ENCODE data around the gene CST5.
"Not testable (repeated sequence)": the region's sequence is repeated elsewhere in the genome, so short reads cannot be mapped to it uniquely, and the experiment has no call there.

The CST5 gene

DNA sequence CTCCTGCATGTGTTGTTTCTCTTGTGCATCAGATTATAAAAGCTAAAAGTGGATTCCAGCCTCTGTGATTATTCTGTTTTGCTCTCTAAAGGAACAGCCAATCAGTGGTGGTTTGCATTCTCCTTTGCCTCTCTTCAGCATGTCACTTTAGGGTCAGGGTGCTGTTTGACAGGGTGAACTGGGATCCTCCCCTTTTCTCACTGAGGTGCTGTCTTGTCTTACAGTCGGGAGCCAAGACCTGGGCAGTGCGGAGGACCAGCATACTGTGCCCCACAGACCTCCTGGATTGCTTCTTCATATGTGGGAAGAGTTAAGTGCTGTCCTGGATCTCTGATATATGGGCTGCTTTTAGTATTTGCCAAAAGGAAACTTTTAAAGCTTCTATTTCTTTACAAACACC lies 37.9 kb downstream of the CST5 start:
- DNase-seq (ENCODE audit: low spot score) = no peak

- no peak for DNase-seq (ENCODE audit: low spot score)
Observed at GRCh38 chr20:23835716-23836115, 43.8 kb downstream of the CST5 start.

GRCh38 chr20:23832775-23833513 lies 46.6 kb downstream of the CST5 start:
- DNase-seq (ENCODE audit: low spot score) = no peak

DNA sequence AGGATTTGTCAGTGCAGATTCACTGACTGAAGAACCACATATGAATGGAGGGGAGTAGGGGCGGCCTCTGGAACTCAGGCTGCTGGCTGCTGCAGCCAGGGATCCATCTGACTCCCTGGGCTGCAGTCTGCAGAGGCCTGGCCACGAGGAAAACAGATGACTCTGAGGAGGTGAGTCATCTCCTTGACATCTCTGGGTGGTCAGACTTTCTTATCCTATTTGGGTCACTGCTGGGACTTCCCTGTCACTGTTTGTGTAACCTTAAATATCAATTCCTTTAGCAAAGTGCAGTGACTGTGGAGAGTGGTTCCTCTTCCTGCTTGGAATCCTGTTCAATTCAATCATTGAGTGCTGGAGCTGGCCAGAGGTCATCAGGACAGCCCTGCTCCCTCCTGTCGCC lies 47.6 kb downstream of the CST5 start:
- DNase-seq (ENCODE audit: low spot score) = not testable (repeated sequence)

- DNase-seq (ENCODE audit: low spot score) = no peak
Observed at GRCh38 chr20:23826541-23827021, 53.0 kb downstream of the CST5 start, which contains the start of gene CST2. Gene CST2 (minus strand): TSS chr20:23826729. CDS start chr20:23826660, 69 bp downstream.

All from hematopoietic multipotent progenitor cell treated with erythropoietin and hydrocortisone succinate and interleukin-3 and kit ligand, for 15 days (in vitro differentiated cells).